Colon (tissue), 2 donors: ENCODE results near the gene SHANK3.

Experiments used
- FAIRE-seq: peaks from 2 replicates; lab custom pipeline; 2012; peaks lifted over from hg19 to GRCh38; lab: Jason Lieb, UNC
- donor health status: control.
- donor health status: control.

SHANK3 gene

DNA sequence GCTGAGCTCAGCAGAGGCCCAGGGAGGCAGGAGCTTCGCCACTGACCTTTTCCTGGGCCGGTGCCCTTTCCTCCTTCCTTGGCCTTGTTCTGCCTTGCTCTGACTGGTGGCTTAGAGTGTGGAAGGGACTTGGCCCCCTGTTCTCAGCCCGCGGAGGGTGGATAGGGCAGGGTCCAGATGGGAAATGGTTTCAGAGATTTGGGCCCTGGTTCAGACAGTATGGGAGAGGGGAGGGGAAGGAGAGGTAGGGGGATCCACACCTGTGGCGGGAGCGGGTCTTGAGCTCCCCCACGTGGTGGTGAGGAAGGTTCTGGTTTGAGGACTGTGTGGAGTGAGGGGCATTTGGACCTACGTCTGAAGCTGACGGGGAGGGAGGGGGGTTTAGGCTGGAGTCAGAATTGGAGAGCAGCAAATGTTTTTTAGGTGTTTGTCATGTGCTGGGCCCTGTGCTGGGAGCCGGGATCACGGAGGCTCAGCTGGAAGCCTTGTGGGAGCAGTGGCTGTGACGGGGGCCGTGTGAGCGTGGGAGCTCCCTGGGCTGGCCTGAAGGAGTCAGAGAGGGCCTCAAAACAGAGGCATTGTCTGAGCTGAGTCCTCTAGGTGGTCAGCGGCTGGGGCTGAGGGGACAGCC is 27.2 kb downstream of the SHANK3 start:
- no peak for FAIRE-seq

DNA sequence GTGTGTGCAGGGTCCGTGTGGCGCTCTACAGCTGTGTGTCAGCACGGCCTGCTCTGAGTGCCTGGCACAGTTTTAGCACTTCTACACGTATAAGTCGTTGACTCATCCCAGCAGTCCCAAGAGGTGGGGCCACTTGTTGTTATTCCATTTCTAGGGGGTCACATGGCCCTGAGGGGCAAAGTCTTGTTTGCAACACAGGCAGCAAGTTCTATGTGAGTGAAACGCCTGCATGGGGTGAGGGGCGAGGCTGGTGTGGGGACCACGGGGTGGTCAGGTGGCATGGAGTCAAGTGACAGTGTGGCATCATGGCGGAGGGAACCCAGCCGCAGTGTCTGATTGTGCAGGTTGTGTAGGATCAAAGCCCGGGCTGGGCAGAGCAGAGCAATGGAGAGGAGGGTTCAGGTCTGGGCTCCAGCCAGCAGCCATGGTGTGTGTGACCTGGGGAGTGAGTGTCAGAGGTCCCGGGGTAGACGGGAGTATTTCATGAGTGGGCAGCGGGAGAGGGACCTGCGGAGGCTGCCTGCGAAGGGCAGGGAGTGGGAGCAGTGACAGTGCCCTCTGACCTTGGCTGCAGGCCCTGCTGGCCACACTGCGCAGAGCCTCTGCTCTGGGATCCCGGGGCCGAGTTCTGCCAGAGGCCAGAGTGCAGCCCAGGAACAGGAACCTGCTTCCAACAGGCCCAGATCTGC is 27.9 kb downstream of the SHANK3 start:
- no peak for FAIRE-seq

DNA sequence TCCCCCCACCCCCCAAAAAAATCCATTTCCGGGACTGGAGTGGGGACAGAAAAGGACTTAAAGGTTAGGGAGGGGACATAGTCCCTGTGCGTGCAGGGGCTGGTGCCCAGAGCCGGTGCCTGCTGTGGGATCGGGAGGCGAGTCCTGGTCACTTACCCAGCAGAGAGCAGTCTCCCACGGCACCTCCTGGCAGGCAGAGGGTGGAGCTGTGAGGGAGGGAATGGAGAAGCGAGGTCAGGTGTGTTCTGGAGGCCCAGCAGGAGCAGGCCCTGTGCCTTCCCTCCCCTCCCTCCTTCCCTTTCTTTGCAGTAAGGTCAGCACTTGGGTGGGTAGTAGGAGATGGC is 28.4 kb downstream of the SHANK3 start:
- FAIRE-seq, result no peak

DNA sequence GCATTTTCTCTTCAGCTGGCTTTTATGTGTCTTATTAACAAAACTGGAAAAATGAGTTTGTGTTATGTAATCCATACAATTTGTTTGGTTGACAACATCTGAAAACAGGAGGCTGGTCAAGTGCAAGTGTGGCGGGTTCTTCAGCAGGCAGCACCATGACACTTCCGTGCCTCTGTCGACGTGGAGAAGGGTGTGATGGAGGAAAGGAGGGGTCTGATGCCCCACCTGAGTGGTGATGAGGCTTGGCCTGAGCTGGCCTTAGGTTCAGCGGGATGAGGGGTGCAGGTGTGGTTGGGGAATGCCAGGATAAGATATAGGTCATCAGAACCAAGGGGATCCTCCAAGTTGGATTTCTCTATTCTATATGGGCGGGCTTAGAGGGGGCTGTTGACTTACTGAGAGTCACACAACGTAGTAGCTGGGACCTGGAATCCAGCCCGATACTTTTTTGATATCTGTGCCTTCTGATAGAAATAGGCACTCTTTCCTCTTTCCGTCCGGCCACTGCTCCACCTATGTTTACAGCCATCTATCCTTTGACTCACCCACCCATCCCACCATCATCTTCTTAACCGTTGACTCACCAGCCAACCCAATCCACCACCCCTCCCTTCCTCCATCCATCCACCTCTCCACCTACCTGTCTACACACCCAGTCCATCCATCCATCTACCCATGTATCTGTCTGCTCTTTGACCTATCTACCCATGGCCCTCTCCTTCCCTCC is 29.0 kb downstream of the SHANK3 start:
- no peak for FAIRE-seq

DNA sequence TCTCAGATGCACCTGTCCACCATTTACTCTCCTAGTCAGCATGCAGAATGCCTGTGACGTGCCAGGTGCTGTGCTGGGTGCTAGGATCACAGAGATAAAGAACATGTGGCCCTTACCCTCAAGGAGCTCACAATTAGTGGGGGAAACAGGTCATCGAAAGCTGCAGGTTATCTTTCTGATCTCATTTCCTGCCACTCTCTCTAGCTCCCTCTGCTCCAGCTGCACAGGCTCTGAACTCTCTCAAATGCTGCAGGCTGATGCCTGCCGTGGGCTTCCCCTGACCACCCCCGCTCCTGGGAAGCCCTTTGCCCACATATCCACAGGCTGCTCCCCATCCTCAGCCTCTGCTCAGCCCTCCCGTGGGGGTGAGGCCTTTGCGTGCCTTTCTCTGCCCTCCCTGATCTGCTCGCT is 29.6 kb downstream of the SHANK3 start:
- no peak for FAIRE-seq

DNA sequence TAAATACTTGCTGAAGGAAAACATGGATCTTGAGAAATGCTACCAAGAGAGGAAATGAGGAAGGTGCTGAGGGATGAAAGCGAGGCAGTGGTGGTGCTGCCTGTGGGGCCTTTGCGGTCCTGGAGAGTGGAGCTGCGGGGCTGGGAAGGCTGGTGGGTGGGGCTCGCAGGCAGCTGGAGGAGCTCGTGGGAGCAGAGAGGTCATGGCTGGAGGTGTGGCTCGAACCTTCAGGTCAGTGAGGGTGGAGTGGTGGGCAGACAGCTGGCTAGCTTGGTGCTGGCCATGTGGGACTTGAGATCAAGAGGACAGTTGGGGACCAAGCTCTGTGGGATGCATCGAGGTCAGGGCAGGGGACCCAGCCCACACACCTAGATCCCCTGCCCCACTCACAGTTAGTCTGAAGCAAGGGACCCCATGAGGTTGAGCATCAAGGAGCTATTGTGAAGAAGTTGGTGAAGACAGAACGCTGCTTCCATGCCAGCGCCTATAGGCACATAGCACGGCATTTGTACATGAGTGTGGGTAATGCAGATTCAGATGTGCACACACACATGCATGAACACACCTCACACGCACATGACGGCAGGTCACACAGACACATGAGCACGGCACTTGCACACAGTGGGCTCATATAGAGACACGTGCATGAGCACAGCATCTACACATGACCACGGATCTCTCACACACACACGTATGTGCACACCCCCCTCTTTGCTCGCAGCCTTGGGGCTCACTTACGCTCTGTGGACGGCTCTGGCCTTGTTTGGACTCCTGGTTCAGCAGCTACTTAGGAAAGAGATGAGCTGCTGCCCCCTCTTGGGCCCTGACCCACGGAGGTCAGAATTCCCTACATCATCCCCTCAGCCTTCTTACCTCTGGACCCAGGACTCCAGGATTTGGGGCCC is 30.4 kb downstream of the SHANK3 start:
- FAIRE-seq, result no peak

DNA sequence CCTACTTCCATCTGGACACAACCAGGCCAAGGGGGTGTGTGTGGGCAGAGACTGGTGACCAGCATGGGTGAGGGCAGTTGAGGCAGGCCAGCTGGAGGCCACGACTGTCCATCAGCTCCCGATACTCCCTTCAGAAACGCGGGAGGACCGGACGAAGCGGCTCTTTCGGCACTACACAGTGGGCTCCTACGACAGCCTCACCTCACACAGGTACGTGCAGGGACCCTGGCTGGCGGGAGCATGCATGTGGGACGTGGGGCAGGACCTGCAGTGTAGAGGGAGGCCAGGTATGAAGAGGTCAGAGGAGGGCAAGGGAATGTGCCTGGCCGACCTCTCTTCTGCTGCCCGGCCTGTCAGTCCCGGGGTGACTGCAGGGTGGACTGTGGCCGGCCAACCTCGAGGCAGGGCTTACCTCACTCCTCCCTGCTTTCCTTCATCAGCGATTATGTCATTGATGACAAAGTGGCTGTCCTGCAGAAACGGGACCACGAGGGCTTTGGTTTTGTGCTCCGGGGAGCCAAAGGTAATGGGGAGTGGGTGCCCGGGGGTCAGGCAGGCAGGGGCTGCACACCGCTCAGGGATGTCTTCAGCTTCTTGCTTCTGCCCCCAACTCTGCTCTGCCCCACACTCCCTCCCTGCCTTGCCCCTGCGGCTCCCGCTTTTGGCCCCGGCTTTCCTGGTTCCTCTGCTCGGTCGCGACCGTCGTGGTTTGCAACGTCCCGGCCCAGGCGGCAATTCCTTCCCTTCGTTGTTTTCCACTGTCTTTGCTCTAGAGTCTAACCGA is 31.3 kb downstream of the SHANK3 start:
- no peak for FAIRE-seq

DNA sequence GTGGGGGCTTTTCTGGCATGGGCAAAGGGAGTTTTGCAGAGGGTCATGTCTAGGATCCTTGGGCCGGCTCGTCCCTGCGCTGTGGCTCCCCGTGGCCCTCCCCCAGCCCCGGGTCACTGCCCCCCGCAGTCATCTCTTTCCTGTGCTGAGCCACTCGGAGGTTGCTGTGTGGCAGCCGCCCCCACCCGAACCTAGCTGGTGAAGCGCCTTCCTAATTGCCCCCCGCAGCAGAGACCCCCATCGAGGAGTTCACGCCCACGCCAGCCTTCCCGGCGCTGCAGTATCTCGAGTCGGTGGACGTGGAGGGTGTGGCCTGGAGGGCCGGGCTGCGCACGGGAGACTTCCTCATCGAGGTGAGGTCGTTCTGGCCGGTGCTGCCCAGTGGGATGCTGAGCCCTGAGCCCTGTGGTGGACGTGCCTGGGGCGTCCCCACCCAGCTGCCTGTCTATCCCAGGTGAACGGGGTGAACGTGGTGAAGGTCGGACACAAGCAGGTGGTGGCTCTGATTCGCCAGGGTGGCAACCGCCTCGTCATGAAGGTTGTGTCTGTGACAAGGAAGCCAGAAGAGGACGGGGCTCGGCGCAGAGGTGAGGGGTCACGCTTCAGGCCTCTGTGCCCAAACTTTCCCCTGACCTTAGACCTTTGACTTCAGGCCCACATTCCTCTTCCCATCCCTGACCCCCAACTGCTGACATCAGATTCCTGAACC is 32.0 kb downstream of the SHANK3 start:
- no peak for FAIRE-seq

DNA sequence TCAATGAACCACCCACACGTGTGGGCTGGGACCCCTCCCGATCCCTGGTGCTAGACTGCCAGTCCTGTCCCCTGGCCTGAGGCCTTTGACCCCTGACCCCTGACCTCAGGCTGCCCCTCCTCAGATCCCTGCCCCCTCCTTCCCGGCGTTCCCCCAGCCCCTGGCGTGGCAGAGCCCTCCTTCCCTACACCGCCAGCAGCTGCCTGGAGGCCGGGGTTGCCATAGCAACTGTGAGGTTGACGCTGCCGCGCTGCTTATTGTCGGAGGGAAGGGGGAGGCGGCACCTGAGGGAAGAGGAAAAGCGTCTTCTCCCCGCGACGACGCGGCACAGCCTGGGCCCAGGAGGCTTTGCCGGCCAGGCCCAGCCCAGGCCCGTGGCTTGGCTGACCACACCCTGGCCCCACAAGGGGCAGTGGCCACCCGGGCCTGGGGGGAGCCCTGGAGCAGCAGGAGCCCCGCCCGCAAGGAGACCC is 32.6 kb downstream of the SHANK3 start:
- no peak for FAIRE-seq

DNA sequence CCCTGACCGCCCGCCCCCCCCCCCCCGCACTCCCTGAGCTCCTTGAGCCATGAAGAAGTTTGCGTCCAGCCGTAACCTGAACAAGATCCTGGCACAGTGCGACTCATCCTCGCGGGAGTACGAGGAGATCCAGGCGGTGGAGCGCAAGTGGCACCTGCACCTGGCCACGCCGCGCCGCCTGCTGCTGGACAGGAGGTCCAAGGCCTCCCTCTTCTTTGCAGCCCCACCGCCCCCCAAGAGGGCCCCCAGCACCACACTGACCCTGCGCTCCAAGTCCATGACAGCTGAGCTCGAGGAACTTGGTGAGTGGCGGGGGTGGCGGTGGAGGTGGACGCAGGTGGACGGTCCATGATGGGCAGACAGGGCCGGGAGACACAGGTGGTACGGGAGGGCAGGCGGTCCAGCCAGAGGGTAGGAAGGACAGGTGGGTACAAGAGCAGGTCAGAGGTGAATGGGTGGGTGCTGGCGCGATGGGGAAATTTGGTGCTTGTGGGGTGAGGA is 33.3 kb downstream of the SHANK3 start:
- FAIRE-seq, result no peak

DNA sequence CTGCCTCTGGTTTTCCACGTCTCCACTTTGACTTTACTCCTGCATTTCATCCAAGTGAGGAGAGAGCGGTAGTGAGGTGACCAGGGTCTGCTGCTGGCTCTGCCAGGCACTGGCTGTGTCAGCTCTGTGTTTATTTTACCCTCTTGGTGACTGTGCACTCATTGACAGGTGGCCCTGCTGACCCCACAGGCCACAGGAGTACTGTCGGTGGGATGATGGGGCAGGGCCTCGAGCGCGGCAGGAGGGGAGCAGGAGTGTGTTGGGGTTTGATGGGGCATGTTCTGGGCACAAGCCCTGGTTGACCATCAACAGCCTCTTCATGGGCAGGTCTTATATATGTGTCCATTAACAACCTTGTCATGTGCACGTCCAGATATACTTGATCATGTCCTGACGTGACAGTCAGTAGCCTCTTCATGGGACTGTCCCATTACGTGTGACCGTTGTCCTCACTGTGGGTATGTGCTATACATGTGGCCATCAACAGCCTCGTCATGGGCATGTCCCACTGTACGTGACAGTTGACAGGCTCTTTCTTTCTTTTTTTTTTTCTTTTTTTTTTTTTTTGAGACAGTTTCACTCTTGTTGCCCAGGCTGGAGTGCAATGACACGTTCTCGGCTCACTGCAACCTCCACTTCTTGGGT is 34.0 kb downstream of the SHANK3 start:
- no peak for FAIRE-seq

DNA sequence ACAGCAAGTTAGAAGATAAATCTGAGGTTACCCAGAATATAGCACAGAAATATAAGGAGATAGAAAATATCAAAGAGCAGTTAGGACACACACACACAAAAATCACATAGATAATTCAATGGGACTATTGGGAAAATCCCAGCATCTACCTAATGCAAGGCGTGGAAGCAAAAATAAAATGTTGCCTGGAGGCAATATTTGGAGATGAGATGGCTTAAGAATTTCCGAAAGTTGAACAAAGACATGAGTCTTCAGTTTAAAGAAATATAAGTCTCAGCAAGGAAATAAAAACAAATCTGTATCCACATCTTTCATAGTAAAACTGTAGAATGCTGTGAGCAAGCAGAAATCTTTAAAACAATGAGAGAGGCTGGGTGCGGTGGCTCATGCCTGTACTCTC is 35.9 kb downstream of the SHANK3 start:
- FAIRE-seq, result no peak

DNA sequence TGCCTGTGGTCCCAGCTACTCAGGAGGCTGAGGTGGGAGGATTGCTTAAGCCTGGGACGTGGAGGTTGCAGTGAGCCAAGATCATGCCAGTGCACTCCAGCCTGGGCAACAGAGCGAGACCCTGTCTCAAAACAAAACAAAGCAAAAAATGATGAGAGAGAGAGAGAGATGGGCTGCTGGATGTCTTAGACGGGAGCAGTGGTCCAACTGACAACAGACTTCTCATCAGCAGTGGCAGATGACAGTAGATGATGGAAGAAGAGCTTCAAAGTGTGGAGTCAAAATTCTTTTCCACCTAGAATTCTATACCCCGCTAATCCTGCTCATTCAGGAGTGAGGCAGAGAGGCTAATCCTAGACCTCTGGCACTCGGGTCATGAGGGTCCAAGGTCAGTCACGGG is 36.4 kb downstream of the SHANK3 start:
- no peak for FAIRE-seq

DNA sequence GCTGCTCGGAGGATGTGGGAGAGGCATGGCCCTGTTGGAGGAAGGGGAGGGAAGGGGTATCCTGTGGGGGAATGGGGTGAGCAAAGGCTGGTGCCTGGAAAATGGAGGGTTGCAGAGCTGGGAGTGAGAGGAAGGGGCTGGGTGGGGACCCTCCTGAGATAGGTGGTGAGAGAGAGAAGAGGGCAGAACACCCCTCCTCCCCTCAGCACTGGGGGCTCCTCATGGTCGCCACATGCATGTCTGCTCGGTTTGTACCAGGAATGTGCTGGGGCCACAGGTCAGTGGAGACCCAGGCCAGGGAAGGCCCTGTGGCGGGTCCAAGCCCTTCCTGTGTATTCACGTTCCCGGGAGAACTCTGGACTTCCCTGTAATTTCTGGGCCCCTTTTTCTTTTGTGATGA is 37.6 kb downstream of the SHANK3 start:
- no peak for FAIRE-seq

DNA sequence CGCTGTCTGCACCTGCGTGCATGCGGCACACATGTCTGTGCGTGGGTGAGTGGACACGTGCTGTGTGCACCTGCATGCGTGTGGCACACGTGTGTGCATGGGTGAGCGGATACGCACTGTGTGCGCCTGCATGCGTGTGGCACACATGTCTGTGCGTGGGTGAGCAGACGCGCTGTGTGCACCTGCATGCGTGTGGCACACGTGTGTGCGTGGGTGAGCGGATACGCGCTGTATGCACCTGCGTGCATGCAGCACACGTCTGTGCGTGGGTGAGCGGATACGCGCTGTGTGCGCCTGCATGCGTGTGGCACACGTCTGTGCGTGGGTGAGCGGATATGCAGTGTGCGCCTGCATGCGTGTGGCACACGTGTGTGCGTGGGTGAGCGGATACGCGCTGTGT is 38.3 kb downstream of the SHANK3 start:
- FAIRE-seq, result no peak

DNA sequence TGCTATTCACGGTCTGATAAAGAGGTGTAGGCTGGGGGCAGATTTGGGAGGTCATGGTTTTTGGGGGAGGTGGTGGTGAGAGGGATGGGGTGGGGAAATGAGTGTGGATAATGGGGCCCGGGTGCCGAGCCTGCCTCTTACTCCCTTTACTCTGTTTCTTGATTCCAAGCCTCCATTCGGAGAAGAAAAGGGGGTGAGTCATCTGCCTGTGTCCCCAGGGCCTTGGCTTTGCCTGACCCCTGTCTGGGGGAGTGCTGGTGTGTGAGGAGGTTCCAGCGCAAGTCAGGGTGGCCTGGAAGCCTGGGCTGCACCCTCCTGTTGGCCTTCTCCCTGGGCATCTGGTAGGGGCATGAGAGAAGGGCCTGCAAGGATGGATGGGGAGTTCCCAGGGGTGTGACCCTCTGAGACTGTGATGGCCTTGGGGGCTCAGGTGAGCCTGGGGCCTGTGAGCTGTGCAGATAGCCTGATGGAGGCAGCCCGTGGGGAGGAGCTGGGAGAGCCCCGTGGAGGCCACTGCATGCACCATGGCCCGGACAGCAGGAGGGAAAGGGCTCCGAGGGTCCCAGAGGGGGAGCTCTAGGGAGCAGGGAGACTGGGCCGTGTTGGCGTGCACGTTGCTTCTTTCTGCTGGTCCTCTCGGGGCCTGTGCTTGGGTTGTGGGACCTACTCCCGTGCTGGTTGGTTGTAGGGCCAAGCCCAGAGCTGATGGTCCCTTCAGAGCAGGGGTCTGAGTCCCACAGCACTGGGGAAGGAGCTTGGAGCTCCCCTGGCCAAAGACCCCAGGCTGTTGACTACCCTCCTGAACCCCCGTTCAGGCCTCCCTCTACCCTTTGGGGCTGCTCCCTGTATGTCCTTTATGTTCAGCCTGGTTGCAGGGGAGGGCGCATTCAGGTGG is 39.1 kb downstream of the SHANK3 start:
- FAIRE-seq, result no peak

DNA sequence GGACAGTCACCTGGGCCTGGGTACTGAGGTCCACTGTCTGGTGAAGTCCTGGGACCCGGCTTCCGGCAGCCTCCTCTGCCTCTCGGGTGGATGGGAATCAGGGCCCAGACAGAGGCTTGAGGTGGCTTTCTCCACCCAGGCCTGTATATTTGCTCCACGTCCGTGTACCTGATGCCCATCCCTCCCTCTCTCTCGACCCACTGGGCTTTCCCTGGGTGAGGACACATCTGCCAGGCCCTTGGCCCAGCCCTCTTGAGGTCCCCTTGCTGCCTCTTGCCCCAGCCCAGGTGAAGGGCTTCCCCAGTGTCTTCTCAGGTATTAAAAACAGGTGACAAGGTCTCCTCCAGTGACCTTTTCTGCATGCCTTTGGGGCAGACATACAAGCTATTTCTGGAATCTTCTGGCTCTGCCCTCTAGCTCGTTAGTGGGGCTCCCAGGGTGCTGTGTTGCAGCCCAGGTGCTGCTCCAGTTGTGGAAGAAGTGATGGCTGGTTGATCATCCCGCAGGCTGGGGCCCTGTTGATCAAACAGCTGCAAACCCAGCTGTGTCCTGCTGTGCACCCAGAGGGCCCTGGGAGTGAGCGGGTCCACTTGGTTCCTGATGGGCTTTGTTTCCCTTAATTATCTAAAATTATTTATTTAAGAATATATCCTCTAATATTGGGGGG is 39.9 kb downstream of the SHANK3 start:
- no peak for FAIRE-seq

DNA sequence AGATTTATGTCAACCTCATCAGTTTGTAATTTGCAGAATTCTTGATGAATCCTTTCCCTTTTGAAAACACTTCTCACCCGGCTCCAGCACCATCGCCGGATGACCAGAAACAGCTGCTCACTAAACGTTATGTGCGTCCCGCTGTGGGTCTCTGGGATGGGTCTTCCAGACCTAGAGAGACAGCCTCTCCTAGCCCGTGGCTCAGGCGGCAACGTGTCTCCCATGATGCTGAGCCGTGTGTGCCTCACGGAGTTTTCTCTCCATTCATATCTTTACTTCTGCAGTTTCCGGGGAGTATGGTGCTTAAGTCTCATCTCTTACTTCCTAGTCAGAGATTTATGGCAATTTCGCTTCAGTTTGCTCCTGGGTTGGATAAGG is 40.4 kb downstream of the SHANK3 start:
- FAIRE-seq, result no peak

DNA sequence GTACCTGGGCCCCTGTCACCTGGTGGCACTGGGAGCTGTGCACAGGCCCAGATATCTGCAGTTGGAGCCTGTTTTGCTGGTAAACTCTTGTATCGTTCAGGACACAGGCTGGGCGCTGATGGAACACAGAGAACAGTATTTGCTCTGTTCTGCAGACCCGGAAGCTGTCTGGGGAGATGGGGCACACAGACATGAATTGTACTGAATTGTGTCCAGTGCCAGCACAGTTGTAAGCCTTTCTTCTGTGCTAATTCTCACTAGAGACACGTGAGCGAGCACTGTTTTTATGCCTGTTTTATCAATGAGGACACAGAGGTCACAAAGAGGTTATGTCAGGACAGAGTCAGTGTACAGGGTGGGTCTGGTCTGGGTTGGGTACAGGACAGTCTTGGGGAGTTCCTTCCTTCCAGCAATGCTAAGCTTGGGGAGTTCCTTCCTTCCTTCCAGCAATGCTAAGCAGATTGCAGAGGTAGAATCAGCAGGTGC is 41.0 kb downstream of the SHANK3 start:
- FAIRE-seq, result no peak
